GM19395 (cell line): ENCODE data around the gene TRIM14.

Experiments
- ATAC-seq: cut with Tn5 transposase; IDR thresholded peaks from one replicate; pipeline ENCODE4 v1.9.1; 2021; ENCODE audit warnings: mild to moderate bottlenecking, moderate library complexity; ENCODE audit not compliant: unreplicated experiment

TRIM14 gene

GRCh38 chr9:98118640-98119601 lies at the start of gene TRIM14:
Gene TRIM14, minus strand, starts transcription at chr9:98119222. Its CDS starts 34 bp downstream, at chr9:98119188.
- peak; percentile 68 for ATAC-seq

DNA sequence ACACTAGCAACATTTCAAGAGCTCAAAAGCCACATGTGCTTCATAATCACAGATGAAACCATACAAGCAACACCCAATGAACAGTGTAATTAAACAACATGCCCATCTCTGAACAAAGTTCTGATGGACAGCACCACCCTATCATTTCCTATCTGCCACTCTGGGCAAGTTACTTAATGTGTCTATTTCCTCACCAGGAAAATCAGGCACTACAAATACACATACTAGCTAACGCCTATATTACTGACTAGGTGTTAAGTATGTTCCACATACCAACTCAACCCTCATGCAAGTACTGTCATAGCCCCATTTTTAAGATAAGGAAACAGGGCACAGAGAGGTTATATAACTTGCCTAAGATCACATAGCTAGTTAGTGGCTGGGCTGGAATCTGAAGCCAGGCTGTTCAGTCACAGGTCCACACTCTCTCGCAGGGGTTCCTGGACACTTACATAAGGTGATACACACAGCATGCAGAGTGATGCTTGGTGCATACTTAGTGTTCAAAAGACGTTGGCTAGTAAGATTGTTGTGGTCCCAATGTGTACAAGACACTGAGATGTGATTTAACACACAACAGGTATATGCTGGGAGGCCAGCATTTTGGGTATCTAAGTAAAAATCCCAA lies 49.2 kb upstream of the TRIM14 start:
- ATAC-seq: no peak

GRCh38 chr9:98164912-98165311 lies 45.9 kb upstream of the TRIM14 start:
- ATAC-seq: no peak

- ATAC-seq: no peak
Measured at GRCh38 chr9:98162613-98163012, 43.6 kb upstream of the TRIM14 start.

DNA sequence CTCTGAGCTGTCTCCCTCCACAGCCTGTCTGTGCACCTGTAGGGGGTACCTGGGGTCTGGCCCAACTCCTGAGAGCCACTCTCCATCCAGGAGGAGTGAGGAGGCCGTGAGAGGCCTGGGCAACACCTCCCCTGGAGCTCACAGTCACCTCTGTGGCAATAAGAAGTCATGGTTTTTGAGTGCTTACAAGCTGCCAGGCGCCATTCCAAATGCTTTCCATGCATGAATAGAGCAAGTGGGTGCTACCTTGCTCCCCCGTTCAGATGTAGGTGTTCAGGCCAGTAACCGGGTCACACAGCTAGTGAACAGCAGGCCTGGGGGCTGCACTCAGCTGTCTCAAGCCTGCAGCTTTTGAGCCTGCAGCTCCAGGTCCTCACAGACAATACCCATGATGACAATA lies 42.8 kb upstream of the TRIM14 start:
- ATAC-seq: no peak

- ATAC-seq: no peak
Measured at GRCh38 chr9:98159790-98160189, 40.8 kb upstream of the TRIM14 start.

- ATAC-seq: no peak
Measured at GRCh38 chr9:98159301-98159700, 40.3 kb upstream of the TRIM14 start.

- ATAC-seq: no peak
Measured at GRCh38 chr9:98158071-98158831, 39.2 kb upstream of the TRIM14 start.

- ATAC-seq: no peak
Measured at GRCh38 chr9:98157372-98157771, 38.4 kb upstream of the TRIM14 start.

DNA sequence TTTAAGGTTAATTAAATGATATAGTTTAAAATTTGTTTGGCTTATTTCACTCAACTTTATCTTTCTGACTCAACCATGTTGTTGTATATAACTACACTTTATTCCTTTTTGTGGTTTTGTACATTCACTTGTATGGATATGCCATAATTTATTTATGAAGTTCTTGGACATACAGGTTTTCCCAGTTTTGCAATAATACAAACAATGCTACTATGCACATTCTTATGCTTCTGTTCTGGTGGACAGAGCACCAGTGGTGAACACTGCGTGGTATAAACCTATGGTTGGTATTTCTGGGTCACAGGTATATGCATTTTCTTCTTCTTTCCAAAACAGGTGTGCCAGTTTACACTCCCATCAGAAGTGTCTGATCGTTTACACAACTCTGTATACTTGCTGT lies 35.7 kb upstream of the TRIM14 start:
- ATAC-seq: no peak

- ATAC-seq: no peak
Measured at GRCh38 chr9:98152526-98152925, 33.5 kb upstream of the TRIM14 start.

- ATAC-seq: no peak
Measured at GRCh38 chr9:98150721-98151120, 31.7 kb upstream of the TRIM14 start.

DNA sequence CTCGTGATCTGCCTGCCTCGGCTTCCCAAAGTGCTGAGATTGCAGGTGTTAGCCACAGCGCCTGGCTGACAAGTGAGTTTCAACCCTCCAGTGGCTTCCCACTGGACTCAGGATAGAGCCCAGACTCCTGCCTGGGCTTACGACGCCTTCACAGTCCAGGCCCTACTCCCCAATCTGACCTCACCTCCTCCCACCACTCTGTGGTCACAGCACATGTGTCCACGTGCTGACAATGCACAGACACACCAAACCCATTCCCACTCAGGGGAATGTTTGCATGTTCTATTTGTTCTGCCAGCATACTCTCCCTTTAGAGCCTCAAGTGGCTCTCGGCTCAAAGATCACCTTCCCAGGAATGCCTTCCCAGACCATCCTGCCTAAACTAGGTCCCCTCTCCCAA lies 31.1 kb upstream of the TRIM14 start:
- ATAC-seq: no peak

GRCh38 chr9:98149422-98149821 lies 30.4 kb upstream of the TRIM14 start:
- ATAC-seq: no peak

DNA sequence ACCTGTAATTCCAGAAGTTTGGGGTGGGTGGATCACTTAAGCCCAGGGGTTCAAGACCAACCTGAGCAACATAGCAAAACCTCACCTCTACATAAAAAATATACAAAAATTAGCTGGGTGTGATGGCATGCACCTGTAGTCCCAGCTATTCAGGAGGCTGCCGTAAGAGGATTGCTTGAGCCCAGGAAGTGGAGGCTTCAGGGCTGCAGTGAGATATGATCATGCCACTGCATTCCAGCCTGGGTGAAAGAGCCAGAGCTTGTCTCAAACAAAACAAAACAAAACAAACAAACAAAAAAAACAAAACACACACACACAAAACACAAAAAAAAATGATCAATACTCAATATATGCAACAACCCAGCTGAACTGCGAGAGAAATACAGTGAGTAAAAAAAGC lies 29.5 kb upstream of the TRIM14 start:
- no peak for ATAC-seq

GRCh38 chr9:98147582-98147981 lies 28.6 kb upstream of the TRIM14 start:
- ATAC-seq: no peak

DNA sequence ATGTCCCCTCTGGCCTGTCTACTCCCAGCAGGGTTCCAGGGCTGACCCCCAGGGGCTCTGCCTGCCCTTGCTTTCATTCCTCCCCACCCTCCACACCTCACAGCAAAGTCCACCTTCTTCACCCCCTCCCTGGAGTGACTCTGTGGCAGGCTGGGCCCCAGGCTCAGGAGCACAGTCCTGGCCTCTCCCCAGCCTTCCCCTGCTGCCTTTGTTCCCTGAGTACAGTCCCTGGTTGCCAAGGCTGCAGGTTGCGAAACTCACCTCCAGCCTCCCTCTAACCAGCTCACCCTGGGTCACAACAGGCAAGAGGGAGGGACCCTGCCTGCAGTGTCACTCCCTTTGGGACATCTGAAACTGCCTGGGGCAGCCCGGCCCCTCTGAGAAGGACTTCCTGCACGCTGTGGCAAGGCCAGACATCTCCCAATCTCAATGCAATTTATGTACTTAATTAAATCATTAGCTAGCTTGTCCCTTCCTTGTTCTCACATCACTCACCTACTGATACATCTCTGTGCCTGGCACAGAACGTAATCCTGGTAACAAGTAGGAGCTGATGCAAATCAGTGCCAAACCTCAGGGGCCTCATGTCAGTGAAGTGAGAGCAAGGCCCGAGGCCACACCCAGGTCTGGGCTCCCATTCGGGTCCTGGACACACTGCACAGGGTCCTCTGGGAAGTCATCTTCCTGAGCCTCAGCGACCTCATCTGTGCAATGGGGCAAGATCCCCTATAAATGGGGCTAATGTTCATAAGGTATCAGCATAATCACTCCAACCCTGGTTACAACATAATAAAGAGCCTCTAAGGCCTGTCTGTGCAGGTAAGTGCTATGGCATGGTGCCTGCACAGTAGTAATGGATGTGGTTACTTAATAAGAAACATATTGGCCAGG lies 27.3 kb upstream of the TRIM14 start:
- ATAC-seq: no peak

DNA sequence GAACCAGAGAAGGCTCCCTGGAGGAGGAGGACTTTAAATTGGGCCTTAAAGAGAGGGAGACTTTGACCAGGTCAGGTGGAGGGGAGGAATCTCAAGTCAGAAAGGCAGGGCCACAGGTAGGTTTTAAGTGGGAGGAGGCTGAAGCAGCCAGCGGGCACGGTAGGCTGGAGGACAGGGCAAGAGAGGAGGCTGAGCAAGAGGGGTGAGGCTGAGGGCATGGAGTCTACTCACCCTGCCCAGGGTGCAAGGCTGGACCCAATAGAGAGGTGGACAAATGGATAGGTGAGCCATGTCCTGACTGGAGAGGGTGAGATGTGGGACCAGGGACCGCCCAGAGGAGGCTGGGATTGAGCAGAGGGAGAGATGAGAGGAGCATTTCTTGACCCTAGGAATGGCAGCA lies 25.6 kb upstream of the TRIM14 start:
- no peak for ATAC-seq

- ATAC-seq: no peak
Measured at GRCh38 chr9:98144076-98144475, 25.1 kb upstream of the TRIM14 start.

- ATAC-seq: no peak
Measured at GRCh38 chr9:98142925-98143481, 24.0 kb upstream of the TRIM14 start.
